ENCODE measurements around the gene C3orf52.

DNA sequence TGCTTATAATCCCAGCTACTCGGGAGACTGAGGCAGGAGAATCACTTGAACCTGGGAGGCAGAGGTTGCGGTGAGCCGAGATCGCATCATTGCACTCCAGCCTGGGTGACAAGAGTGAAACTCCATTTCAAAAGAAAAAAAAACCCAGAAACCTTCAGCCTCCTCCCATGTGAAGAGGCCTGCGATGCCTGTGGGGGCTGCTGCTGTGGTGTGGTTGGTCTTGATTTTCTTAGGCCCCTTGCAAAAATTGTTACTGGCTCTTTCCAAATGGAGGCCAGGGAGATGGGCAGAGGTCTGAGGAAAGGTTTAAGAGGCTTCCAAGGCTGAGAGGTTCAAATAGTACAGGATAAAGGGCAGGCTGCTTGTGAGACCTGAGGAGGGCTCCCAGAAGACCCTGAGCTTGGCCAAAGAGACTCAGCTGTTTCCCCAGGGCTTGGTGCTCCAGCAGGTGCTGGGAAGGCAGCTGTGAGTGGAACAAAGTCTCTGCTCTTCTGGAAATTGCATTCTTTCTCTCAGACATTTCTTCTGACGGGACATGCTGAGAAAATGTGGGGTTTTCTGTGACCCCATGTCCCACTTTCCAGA, 28.5 kb downstream of the C3orf52 start:
- TF ChIP-seq, protein P1, sequence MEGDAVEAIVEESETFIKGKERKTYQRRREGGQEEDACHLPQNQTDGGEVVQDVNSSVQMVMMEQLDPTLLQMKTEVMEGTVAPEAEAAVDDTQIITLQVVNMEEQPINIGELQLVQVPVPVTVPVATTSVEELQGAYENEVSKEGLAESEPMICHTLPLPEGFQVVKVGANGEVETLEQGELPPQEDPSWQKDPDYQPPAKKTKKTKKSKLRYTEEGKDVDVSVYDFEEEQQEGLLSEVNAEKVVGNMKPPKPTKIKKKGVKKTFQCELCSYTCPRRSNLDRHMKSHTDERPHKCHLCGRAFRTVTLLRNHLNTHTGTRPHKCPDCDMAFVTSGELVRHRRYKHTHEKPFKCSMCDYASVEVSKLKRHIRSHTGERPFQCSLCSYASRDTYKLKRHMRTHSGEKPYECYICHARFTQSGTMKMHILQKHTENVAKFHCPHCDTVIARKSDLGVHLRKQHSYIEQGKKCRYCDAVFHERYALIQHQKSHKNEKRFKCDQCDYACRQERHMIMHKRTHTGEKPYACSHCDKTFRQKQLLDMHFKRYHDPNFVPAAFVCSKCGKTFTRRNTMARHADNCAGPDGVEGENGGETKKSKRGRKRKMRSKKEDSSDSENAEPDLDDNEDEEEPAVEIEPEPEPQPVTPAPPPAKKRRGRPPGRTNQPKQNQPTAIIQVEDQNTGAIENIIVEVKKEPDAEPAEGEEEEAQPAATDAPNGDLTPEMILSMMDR (IDR thresholded peaks at IDR 0.05; ENCODE audit: insufficient read depth, low read length), result no peak
- no peak for TF ChIP-seq GABPA (IDR thresholded peaks at IDR 0.05; ENCODE audit: low read depth)
- no peak for TF ChIP-seq POLR2AphosphoS5 (IDR thresholded peaks at IDR 0.05; ENCODE audit: low read depth)
- TF ChIP-seq SPI1 (IDR thresholded peaks at IDR 0.05; ENCODE audit: borderline replicate concordance, low read depth), result no peak
